HFFc6 (cell line): ENCODE data around the gene PRELID3B. TPM values are rescaled to one million over a fixed set of nuclear protein-coding genes. Genes with fewer than 3 reads are reported as not detected.

Experiments
- DNase-seq: peaks from one replicate; pipeline ENCODE4 v3.0.0-alpha.2; 2018
- H3K27ac Mint-ChIP-seq: 2 replicates; pipeline ENCODE4 v1.8.0; 2020; ENCODE audit warnings: mild to moderate bottlenecking, mixed read lengths
- H3K27me3 Mint-ChIP-seq: 2 replicates; pipeline ENCODE4 v1.8.0; 2021; ENCODE audit warnings: mild to moderate bottlenecking, moderate library complexity, mixed read lengths; ENCODE audit not compliant: insufficient read depth
- H3K36me3 Mint-ChIP-seq: 2 replicates; pipeline ENCODE4 v1.8.0; 2021; ENCODE audit warnings: low read depth, mixed read lengths
- H3K4me1 Mint-ChIP-seq: 2 replicates; pipeline ENCODE4 v1.8.0; 2020; ENCODE audit warnings: low read depth, mixed read lengths
- H3K4me3 Mint-ChIP-seq: 2 replicates; pipeline ENCODE4 v1.8.0; 2020; ENCODE audit warnings: mild to moderate bottlenecking, moderate library complexity, mixed read lengths
- H3K9me3 Mint-ChIP-seq: 2 replicates; pipeline ENCODE4 v1.8.0; 2020; ENCODE audit warnings: mild to moderate bottlenecking, mixed read lengths
- CTCF ChIP-seq: fragments of 200-600 bp; sonication (generic); IDR thresholded peaks from 2 replicates; pipeline ENCODE4 v1.5.0; 2021; ENCODE audit warnings: antibody characterized with exemption, mild to moderate bottlenecking
- total RNA-seq, 6 experiments: library from RNA; stranded (reverse); fragmentation: NEBNext Ultra II Directional; extraction: Animal tissue kit (Norgen Biotek cat#: 25700); gene quantifications; 2 replicates in 1 of 6; 3 replicates in 5 of 6; pipeline ENCODE4 v1.2.3, GENCODE V29; 2021

Gene PRELID3B
- total RNA-seq, 6 experiments from 2014 or later = 55.2 to 64.1 (median 59.8) TPM

- H3K4me1 Mint-ChIP-seq = peaks cover 20% of the 10 kb centered on the region
- H3K27ac Mint-ChIP-seq = no peak overlapping the region
- no peaks in the 10 kb centered on the region; the same call in none of the 2 replicates for H3K27me3 Mint-ChIP-seq
- H3K4me3 Mint-ChIP-seq = no peak overlapping the region
- no peak for TF ChIP-seq CTCF
- H3K9me3 Mint-ChIP-seq = no peaks in the 10 kb centered on the region
- no peak for DNase-seq
- peaks cover 24% of the 10 kb centered on the region for H3K36me3 Mint-ChIP-seq
Observed at GRCh38 chr20:59001449-59002171, 41.0 kb downstream of the PRELID3B start.

- no peak for TF ChIP-seq CTCF
- Mint-ChIP-seq H3K27me3 (no peaks in the 10 kb centered on the region; the same call in none of the 2 replicates), H3K36me3 (peaks cover 29% of the 10 kb centered on the region), H3K4me1 (peaks cover 18% of the 10 kb centered on the region), H3K4me3 (no peak overlapping the region), H3K9me3 (no peaks in the 10 kb centered on the region), H3K27ac (no peak overlapping the region)
- DNase-seq = no peak
Observed at GRCh38 chr20:59001068-59001448, 41.5 kb downstream of the PRELID3B start.

- no peak for DNase-seq
- Mint-ChIP-seq H3K27ac (no peak overlapping the region), H3K36me3 (peaks cover 34% of the 10 kb centered on the region)
Observed at GRCh38 chr20:59000326-59000725, 42.3 kb downstream of the PRELID3B start.

GRCh38 chr20:58998656-58999055 is 43.9 kb downstream of the PRELID3B start:
- H3K36me3 Mint-ChIP-seq = peaks cover 33% of the 10 kb centered on the region
- DNase-seq = no peak

More at GRCh38 chr20:59000326-59000725, 42.3 kb downstream of the PRELID3B start:
- Mint-ChIP-seq H3K4me1 (peaks cover 11% of the 10 kb centered on the region), H3K9me3 (no peaks in the 10 kb centered on the region), H3K27me3 (peaks cover 2% of the 10 kb centered on the region), H3K4me3 (no peak overlapping the region)
- TF ChIP-seq CTCF = no peak

GRCh38 chr20:58997141-58997770 is 45.3 kb downstream of the PRELID3B start:
- no peak overlapping the region for H3K4me3 Mint-ChIP-seq
- H3K36me3 Mint-ChIP-seq = peaks cover 33% of the 10 kb centered on the region
- no peak overlapping the region for H3K27ac Mint-ChIP-seq

More at GRCh38 chr20:58998656-58999055, 43.9 kb downstream of the PRELID3B start:
- H3K4me1 Mint-ChIP-seq = no peaks in the 10 kb centered on the region
- H3K27me3 Mint-ChIP-seq = peaks cover 5% of the 10 kb centered on the region; the same call in 1 of the 2 replicates
- H3K9me3 Mint-ChIP-seq = no peaks in the 10 kb centered on the region
- H3K27ac Mint-ChIP-seq = no peak overlapping the region
- H3K4me3 Mint-ChIP-seq = no peak overlapping the region
- TF ChIP-seq CTCF = no peak

More at GRCh38 chr20:58997141-58997770, 45.3 kb downstream of the PRELID3B start:
- Mint-ChIP-seq H3K4me1 (no peaks in the 10 kb centered on the region), H3K27me3 (peaks cover 5% of the 10 kb centered on the region; the same call in 1 of the 2 replicates), H3K9me3 (no peaks in the 10 kb centered on the region)
- DNase-seq = no peak
- no peak for TF ChIP-seq CTCF
